Measurements from ENCODE around the gene PRPF40A.

GRCh38 chr2:152695763-152696162 lies 21.5 kb downstream of the PRPF40A start:
- TF ChIP-seq POU2F2 (IDR thresholded peaks at IDR 0.05; ENCODE audit: low read depth, low read length) = no peak
- TF ChIP-seq POLR2A (IDR thresholded peaks at IDR 0.05; ENCODE audit: low read depth, low read length) = no peak
- TF ChIP-seq SPI1 (IDR thresholded peaks at IDR 0.05; ENCODE audit: low read depth, low read length) = no peak
- no peak for TF ChIP-seq POLR2AphosphoS5 (IDR thresholded peaks at IDR 0.05; ENCODE audit: low read depth, low read length)
- no peak for TF ChIP-seq TAF1 (IDR thresholded peaks at IDR 0.05; ENCODE audit: low read depth, low read length)

Measured in GM12891 (cell line).